Measurements from ENCODE around the gene PPP1R3G.

GRCh38 chr6:5133943-5134342, 48.8 kb downstream of the PPP1R3G start:
- TF ChIP-seq ELK1 (IDR thresholded peaks at IDR 0.05; ENCODE audit: borderline replicate concordance, low read depth, low read length): no peak
- TF ChIP-seq POLR2A (IDR thresholded peaks at IDR 0.05; ENCODE audit: low read depth, low read length): no peak
- TF ChIP-seq CTCF (conservative IDR thresholded peaks at IDR 0.05; ENCODE audit: low read depth, low read length): no peak
- TF ChIP-seq CEBPB (IDR thresholded peaks at IDR 0.05; ENCODE audit: low read depth, low read length): no peak
- TF ChIP-seq FOS (IDR thresholded peaks at IDR 0.05; ENCODE audit: low read depth, low read length): no peak
- no peak for TF ChIP-seq BHLHE40 (IDR thresholded peaks at IDR 0.05; ENCODE audit: low read depth, low read length)
- no peak for TF ChIP-seq RFX5 (IDR thresholded peaks at IDR 0.05; ENCODE audit: low read depth, low read length)
- TF ChIP-seq NFE2L2 (IDR thresholded peaks at IDR 0.05; ENCODE audit: low read depth, low read length): no peak
- TF ChIP-seq RAD21 (IDR thresholded peaks at IDR 0.05; ENCODE audit: low read length): no peak
- no peak for TF ChIP-seq RCOR1 (IDR thresholded peaks at IDR 0.05; ENCODE audit: insufficient replicate concordance, low read length)

Data from IMR-90 (cell line).